ENCODE results near the gene ADCY2. TPM values are rescaled to one million over a fixed set of nuclear protein-coding genes. Genes with fewer than 3 reads are reported as not detected.

ADCY2 gene
- total and polyA plus RNA-seq, 2 experiments from 2014 or later = 23.8 to 74.9 TPM

GRCh38 chr5:7827610-7828009, 431.7 kb downstream of the ADCY2 start (continued):
- TF ChIP-seq ZNF462 (CRISPR knock-in tag; IDR thresholded peaks at IDR 0.05) = no peak
- TF ChIP-seq ZNF114 (CRISPR knock-in tag; IDR thresholded peaks at IDR 0.05) = no peak
- no peak for TF ChIP-seq EZH2 (IDR thresholded peaks at IDR 0.05; ENCODE audit: low read depth, unreplicated experiment)
- TF ChIP-seq NANOG (IDR thresholded peaks at IDR 0.05; ENCODE audit: borderline replicate concordance) = no peak
- no peak for TF ChIP-seq STAT1 (IDR thresholded peaks at IDR 0.05; ENCODE audit: unreplicated experiment)
- TF ChIP-seq POLR2AphosphoS5 (IDR thresholded peaks at IDR 0.05; ENCODE audit: low read depth) = no peak
- TF ChIP-seq CREB1 (CRISPR knock-in tag; IDR thresholded peaks at IDR 0.05; ENCODE audit: low read depth) = no peak
- no peak for TF ChIP-seq CTCF (conservative IDR thresholded peaks at IDR 0.05; ENCODE audit: low read depth in 2 of 2)
- no peak for TF ChIP-seq JUNB (IDR thresholded peaks at IDR 0.05; ENCODE audit: unreplicated experiment)
- TF ChIP-seq ZNF331 (CRISPR knock-in tag; IDR thresholded peaks at IDR 0.05; ENCODE audit: low read depth) = no peak
- no peak for TF ChIP-seq EZH2phosphoT487 (IDR thresholded peaks at IDR 0.05; ENCODE audit: unreplicated experiment)

Data from GM23338 (cell line).